ENCODE measurements around the gene RABGAP1L.

- no peak for TF ChIP-seq EZH2 (IDR thresholded peaks at IDR 0.05)
- no peak for TF ChIP-seq POLR2AphosphoS5 (IDR thresholded peaks at IDR 0.05; ENCODE audit: borderline replicate concordance, low read depth, low read length)
- no peak for TF ChIP-seq FOXP2 (optimal IDR thresholded peaks at IDR 0.05; ENCODE audit: control extremely low read depth, extremely low read length, insufficient read depth)
Observed at GRCh38 chr1:174988539-174988938, 829.2 kb downstream of the RABGAP1L start.
